Activated CD8-positive, alpha-beta memory T cell treated with anti-CD3 and anti-CD28 coated beads, Interleukin-2, amount 10 ng/mL, durations not matched to agents 7 days and 5 days (primary cell): ENCODE measurements around the gene DPP4. TPM values are rescaled to one million over a fixed set of nuclear protein-coding genes. Genes with fewer than 3 reads are reported as not detected.

Source experiments
- ATAC-seq: fragments of 150-1000 bp; cut with Tn5 transposase; one replicate; pipeline ENCODE4 v1.10.0; 2021; ENCODE audit warnings: moderate library complexity
- CTCF ChIA-PET: fragments of 350-600 bp; sonication (Branson Sonifier 250); formaldehyde crosslinking; loops from one replicate; lab custom pipeline; 2021; ENCODE audit warnings: antibody characterized with exemption; lab: Charles Lee
- DNase-seq: peaks from one replicate; pipeline ENCODE4 v3.0.0-alpha.2; 2020
- H3K27ac Mint-ChIP-seq: one replicate; pipeline ENCODE4 v1.8.0; 2021; ENCODE audit warnings: mild to moderate bottlenecking, mixed read lengths
- H3K27me3 Mint-ChIP-seq: one replicate; pipeline ENCODE4 v1.8.0; 2021; ENCODE audit warnings: mixed read lengths
- H3K36me3 Mint-ChIP-seq: one replicate; pipeline ENCODE4 v1.8.0; 2021; ENCODE audit warnings: mild to moderate bottlenecking, mixed read lengths
- H3K4me1 Mint-ChIP-seq: one replicate; pipeline ENCODE4 v1.8.0; 2021; ENCODE audit warnings: mixed read lengths
- H3K4me3 Mint-ChIP-seq: one replicate; pipeline ENCODE4 v1.8.0; 2021; ENCODE audit warnings: mild to moderate bottlenecking, moderate library complexity, mixed read lengths
- H3K9me3 Mint-ChIP-seq: one replicate; pipeline ENCODE4 v1.8.0; 2022; ENCODE audit warnings: low read depth, mixed read lengths
- total RNA-seq, 2 experiments: library from RNA; stranded (reverse); gene quantifications; one replicate each; pipeline ENCODE4 v1.2.3, GENCODE V29; 2021

The DPP4 gene
- total RNA-seq = 100 to 1,000 TPM; 106 to 115 TPM

DNA sequence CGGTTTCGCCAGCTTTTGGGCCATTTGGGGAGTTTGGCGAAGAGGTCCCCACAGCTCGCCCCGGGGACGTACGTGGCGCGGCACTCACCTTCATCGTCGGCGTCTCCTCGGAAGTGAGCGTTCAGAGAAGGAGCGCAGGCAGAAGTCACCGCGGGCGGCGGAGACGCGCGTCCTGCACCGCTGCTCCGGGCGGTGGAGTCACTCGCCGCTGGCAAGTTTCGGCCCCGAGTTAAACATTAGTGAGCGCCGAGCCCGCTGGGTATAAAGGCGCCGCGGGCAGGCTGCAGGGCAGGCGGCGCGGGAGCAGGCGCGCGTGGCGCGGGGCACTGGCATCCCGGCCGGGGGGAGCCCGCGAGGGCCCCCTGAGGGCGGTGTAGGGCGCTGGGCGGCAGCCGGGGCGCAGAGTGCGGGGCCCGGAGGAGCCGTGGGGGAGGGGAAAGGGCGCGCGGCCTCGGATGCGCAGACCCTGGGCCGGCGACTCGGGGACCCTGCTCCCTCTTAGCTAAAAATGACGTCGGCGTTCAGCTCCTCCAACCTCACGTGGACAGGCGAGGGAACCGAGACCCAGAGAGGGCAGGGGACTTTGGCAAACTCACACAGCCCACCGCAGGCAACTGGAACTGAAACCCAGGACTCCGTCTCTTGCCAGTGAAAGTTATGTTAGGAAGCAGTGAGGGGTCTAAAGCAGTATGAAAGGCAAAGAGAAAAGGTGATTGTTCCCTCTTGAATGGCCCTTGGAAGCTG, at the start of gene DPP4:
DPP4 (minus strand) TSS at position 328 of the 744 bp plus-strand sequence; CDS start at position 94, 234 bp downstream.
- Mint-ChIP-seq H3K27ac (peak within 1 kb of the TSS; percentile 88), H3K4me1 (peaks cover 44% of the 10 kb centered on the region), H3K36me3 (peaks cover 71% of the 10 kb centered on the region), H3K9me3 (peaks cover 17% of the 10 kb centered on the region), H3K4me3 (peak within 1 kb of the TSS; percentile 95), H3K27me3 (no peaks in the 10 kb centered on the region)
- peak; percentile 69 for DNase-seq
- ATAC-seq = peak; percentile 84
- CTCF ChIA-PET = interaction anchor here (1.0 to 3.4 kb wide), 11 partner anchors 10 to 834 kb away, joined by 3 to 38 read pairs (median 4); no protein-coding TSS in a partner anchor

DNA sequence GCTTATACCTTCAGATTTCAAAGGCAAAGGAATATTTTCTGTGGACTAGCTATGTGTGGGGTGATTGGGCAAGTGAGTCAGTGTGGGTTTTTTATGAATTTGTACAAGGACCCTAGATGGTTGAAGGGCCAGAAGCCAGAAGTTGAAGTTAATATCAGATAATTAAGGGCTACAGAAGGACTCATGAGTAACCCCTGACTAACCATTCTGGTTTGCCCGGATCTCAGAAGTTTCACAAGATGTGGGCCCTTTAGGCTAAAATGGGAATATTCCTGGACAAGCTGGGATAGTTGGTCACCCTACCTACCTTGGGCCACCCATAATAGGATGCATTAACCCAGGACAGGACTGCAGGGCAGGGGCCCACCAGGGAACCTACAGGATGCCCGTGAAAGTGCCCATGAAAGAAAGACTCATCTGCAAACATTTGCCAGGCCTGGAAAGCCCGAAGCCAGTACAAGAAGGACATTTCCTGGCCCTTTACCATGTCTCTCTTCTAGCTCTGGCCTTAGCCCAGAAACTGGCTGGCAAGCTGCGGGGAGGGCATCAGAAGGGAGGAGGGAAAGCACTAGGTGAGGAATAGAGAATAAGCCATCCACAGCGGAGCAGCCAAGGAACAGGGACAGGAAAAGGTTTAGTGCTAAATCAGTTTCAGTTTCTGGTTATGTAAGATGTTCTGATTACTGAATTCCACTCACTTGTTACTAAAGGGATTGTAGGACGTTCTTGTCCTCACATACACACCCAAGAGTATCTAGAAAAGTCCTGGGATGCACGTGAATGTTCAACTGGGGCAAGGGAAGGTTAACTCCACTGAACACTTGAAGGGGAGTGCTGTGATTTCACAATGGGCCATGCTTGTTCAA, 44.4 kb upstream of the DPP4 start:
- Mint-ChIP-seq H3K4me1 (peaks cover 13% of the 10 kb centered on the region), H3K4me3 (no peak overlapping the region), H3K9me3 (peaks cover 11% of the 10 kb centered on the region), H3K36me3 (peaks cover 14% of the 10 kb centered on the region), H3K27ac (no peak overlapping the region), H3K27me3 (no peaks in the 10 kb centered on the region)
- ATAC-seq (no peak), DNase-seq (no peak)
- CTCF ChIA-PET = interaction anchor here (1.0 to 1.6 kb wide), 2 partner anchors 123 to 542 kb away, joined by 3 read pairs; no protein-coding TSS in a partner anchor

DNA sequence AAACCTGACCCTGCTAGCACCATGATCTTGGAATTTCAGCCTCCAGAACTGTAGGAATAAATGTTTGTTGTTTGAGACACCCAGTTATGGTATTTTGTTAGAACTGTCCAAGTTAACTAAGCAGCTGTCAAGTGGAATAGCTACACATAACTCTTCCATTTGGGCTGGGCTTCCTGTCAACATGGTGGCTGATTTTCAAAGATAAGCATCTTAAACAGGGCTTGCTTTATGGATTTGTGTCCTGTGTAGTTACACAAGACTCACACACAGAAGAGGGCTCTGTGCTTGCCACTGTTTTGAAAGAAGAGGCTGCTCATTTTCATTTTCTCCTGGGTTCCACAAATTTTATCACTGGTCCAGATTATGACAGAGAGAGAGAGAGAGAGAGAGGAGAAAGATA, 42.3 kb upstream of the DPP4 start:
- Mint-ChIP-seq H3K27ac (no peak overlapping the region), H3K4me3 (no peak overlapping the region), H3K4me1 (peaks cover 13% of the 10 kb centered on the region), H3K9me3 (peaks cover 11% of the 10 kb centered on the region), H3K27me3 (no peaks in the 10 kb centered on the region), H3K36me3 (peaks cover 14% of the 10 kb centered on the region)
- CTCF ChIA-PET = interaction anchor here (1.0 to 1.4 kb wide), 2 partner anchors 10 to 109 kb away, joined by 3 read pairs; no protein-coding TSS in a partner anchor
- ATAC-seq (no peak), DNase-seq (no peak)

DNA sequence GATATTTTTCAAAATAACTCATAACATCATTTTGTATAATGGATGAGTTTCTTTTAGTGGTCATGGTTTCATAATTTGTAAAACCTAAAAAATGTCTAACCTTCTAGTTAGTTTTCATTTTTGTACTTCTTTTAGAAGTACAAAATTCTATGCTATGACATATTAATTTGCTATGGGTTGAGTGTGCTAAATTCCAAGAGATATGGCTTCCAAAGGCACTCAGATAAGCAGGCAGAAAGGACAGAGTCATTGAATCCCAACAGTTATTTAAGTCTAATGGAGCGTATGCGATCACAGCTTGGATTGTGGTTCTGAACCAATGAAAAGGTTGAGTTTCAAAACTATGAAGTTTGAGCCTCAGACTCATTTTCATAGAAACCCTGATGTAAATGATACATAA, 41.1 kb upstream of the DPP4 start:
- Mint-ChIP-seq H3K27me3 (no peaks in the 10 kb centered on the region), H3K4me3 (no peak overlapping the region), H3K9me3 (peaks cover 11% of the 10 kb centered on the region), H3K36me3 (peaks cover 14% of the 10 kb centered on the region), H3K4me1 (peaks cover 13% of the 10 kb centered on the region), H3K27ac (no peak overlapping the region)
- CTCF ChIA-PET = no interaction called here
- no peak for DNase-seq
- no peak for ATAC-seq

DNA sequence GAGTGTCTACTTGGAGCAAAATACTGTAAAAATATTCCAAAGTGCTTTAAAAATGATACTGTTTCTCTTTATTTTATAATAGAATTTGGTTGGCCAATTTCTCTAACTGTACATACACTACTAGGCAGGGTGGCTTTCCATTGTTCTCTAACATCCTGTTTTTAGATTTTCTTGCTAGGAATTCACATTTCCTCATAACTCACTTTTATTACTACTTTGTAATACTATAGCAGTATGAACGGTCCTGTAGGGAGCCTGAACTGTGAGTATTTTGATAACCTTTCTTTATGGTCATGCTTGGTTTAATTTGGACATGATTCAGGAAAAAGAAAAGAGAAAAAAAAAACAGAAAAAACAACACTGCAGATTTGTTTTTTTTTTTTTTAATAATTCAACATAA, 40.3 kb upstream of the DPP4 start:
- no peak for ATAC-seq
- Mint-ChIP-seq H3K4me3 (no peak overlapping the region), H3K36me3 (peaks cover 14% of the 10 kb centered on the region), H3K9me3 (peaks cover 11% of the 10 kb centered on the region), H3K4me1 (peaks cover 13% of the 10 kb centered on the region), H3K27me3 (no peaks in the 10 kb centered on the region), H3K27ac (no peak overlapping the region)
- CTCF ChIA-PET = interaction anchor here (1.1 kb wide), 1 partner anchor 8 kb away, joined by 3 read pairs; no protein-coding TSS in a partner anchor
- DNase-seq = no peak

DNA sequence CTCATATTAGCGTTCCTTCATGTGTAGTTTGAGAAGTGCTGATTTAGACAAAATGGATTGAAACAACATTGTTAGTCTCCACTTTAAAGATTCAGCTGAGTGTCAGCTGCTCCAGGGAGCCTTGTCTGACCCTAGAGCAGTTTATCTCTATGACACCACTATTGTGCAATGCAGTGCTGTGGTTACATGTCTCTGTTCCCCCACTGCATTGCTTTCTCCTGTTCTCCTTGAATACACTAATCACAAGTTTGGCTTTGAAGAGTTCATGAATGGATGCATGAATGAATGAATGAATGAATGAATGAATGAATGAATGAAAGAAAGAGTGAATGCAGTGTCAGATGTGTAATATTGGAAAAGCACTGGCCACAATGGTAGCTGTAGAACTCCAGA, 39.8 kb upstream of the DPP4 start:
- DNase-seq = no peak
- Mint-ChIP-seq H3K4me1 (peaks cover 12% of the 10 kb centered on the region), H3K9me3 (peaks cover 11% of the 10 kb centered on the region), H3K27ac (no peak overlapping the region), H3K4me3 (no peak overlapping the region), H3K36me3 (peaks cover 14% of the 10 kb centered on the region), H3K27me3 (no peaks in the 10 kb centered on the region)
- CTCF ChIA-PET = interaction anchor here (1.1 kb wide), 1 partner anchor 8 kb away, joined by 3 read pairs; no protein-coding TSS in a partner anchor
- no peak for ATAC-seq

DNA sequence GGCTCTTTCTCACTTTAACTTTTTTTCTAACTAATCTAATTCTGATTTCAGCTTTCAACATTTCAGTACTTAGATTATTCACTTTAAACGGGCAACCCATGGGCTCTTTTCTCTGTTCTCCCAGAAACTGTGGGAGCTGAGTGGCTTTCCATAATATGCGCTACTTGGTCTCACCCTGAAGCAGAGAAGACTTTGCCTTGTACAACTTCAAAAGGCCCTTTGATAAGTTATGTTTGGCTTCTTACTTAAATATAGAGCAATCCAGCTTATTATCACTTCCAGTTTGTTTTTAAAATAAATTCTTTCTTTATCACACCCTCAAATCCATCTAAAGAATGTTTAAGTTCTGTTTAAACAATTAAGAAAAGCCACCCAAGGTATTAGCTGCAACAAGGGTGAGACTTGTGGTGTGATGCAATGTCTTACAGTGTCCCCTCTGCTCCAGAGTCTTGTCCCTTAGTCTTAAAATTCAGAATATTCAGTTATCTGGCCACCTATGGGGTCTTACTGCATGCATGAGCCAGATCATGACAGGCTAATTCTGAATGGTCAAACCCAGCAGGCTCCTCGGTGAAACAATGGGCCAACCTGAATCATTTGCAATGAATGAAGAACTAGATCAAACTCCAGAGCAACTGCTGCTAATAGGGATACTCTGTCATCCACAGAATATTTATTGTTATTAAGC, 39.2 kb upstream of the DPP4 start:
- Mint-ChIP-seq H3K27me3 (no peaks in the 10 kb centered on the region), H3K9me3 (peaks cover 11% of the 10 kb centered on the region), H3K4me1 (peaks cover 10% of the 10 kb centered on the region), H3K36me3 (peaks cover 13% of the 10 kb centered on the region), H3K27ac (no peak overlapping the region), H3K4me3 (no peak overlapping the region)
- CTCF ChIA-PET = interaction anchor here (1.1 kb wide), 1 partner anchor 9 kb away, joined by 3 read pairs; no protein-coding TSS in a partner anchor
- DNase-seq (no peak), ATAC-seq (no peak)

DNA sequence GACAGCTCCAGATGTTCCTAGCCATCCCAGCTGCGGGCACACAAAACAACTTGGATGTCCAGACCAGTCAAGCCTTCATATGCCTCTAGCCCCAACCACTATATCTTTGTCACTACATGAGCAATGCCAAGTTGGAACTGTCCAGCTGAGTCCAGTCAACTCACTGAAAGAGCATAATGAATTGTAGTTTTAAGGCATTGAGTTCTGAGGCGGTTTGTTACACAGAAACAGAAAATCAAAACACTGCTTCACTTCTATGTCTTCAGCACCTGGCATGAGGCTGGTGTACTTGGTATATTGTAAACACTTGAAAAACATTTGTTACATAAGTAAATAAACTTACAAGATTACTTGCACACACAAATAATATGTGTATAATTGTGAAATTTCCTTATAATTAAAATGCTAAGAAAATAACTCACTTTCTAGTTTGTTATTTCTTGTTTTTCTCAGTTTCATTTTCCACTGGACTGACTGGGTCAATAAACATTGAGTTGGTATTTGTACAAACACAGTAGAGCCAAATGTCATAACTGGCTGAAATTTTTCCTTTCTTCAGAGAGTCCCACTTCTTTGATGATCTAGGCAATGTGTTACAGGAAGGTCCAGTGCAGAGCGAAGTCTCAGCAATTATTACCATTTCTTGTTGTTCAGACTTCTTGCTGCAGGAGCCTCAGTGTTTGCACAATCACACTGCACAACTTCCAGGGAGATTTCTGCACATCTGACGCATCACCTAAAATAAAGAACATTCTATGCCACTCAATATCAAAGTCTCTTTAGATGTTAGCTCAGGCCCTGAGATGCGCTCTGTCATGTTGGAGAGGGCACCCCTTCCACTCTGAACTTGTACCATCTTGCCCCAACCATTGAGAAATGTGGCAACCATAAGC, 38.2 kb upstream of the DPP4 start:
- H3K36me3 Mint-ChIP-seq = peaks cover 13% of the 10 kb centered on the region
- peaks cover 11% of the 10 kb centered on the region for H3K9me3 Mint-ChIP-seq
- no peak for ATAC-seq
- DNase-seq = no peak
- H3K27me3 Mint-ChIP-seq = no peaks in the 10 kb centered on the region
- CTCF ChIA-PET = no interaction called here
- H3K4me3 Mint-ChIP-seq = no peak overlapping the region
- H3K4me1 Mint-ChIP-seq = peaks cover 12% of the 10 kb centered on the region
- no peak overlapping the region for H3K27ac Mint-ChIP-seq

DNA sequence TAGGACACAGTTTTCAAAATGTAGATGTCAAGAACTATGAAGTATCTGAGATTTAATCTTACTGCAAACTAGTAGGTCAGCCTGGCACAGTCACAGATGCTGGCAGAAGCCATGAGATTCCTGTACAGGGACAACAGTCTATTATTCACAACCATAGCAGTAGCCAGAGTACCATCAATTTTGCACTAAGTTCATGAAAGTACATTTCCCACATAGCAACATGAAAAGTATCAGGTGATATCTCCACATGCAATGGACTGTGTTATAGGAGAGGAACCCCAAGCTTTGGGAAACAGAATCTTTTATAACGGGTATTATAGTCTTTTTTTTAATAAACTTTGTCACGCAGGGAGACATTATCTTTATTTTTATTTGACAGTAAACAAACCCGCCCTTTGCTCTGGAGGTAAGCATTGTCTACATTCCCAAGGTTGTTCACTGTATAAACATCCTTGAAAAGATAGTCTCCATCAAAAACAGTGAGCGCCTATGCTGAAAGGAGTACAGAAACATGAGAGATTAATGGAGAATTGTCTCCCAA, 33.4 kb upstream of the DPP4 start:
- no peaks in the 10 kb centered on the region for H3K9me3 Mint-ChIP-seq
- no peak overlapping the region for H3K4me3 Mint-ChIP-seq
- H3K36me3 Mint-ChIP-seq = no peaks in the 10 kb centered on the region
- peaks cover 6% of the 10 kb centered on the region for H3K4me1 Mint-ChIP-seq
- H3K27ac Mint-ChIP-seq = no peak overlapping the region
- DNase-seq (no peak), ATAC-seq (no peak)
- CTCF ChIA-PET = no interaction called here
- H3K27me3 Mint-ChIP-seq = no peaks in the 10 kb centered on the region

DNA sequence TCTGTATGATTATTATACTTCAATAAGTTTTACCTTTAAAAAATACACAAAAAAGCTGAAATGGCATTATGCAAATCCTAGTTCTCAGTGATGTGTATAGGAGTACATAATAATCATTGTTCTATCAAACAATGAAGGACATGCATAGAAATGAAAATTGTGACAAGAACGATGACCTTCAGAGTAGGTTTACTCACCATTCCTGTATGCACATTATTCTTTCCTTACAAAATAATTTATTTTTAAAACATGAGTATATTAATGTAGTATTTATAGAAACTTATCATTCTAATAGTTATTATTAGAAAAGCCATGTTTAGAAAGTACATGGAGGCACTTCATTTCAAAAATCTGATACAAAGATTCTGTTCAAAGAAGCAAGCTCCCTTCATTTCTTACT, 32.7 kb upstream of the DPP4 start:
- no peak overlapping the region for H3K27ac Mint-ChIP-seq
- no peaks in the 10 kb centered on the region for H3K9me3 Mint-ChIP-seq
- peaks cover 6% of the 10 kb centered on the region for H3K4me1 Mint-ChIP-seq
- CTCF ChIA-PET = no interaction called here
- ATAC-seq (no peak), DNase-seq (no peak)
- H3K4me3 Mint-ChIP-seq = no peak overlapping the region
- H3K36me3 Mint-ChIP-seq = no peaks in the 10 kb centered on the region
- H3K27me3 Mint-ChIP-seq = peaks cover 2% of the 10 kb centered on the region

DNA sequence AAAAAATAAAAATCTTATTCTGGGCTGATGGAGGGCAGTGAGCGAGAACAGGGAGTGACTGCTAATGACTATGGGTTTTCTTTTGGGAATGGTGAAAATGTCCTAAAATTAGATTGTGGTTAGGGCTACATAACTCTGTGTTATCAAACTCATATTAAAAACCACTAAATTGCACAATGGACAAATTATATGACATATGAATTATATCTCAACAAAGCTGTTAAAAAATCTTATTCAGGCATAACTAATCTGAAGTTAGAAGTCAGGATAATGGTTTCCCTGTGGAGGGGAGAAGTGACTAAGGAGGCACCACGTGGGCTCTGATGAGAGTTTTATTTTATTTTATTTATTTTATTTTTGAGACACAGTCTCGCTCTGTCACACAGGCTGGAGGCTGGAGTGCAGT, 32.1 kb upstream of the DPP4 start:
- Mint-ChIP-seq H3K4me1 (peaks cover 6% of the 10 kb centered on the region), H3K27ac (no peak overlapping the region), H3K27me3 (peaks cover 2% of the 10 kb centered on the region), H3K9me3 (no peaks in the 10 kb centered on the region), H3K36me3 (no peaks in the 10 kb centered on the region), H3K4me3 (no peak overlapping the region)
- CTCF ChIA-PET = interaction anchor here (1.1 kb wide), 1 partner anchor 43 kb away, joined by 3 read pairs; no protein-coding TSS in a partner anchor
- no peak for ATAC-seq
- no peak for DNase-seq

DNA sequence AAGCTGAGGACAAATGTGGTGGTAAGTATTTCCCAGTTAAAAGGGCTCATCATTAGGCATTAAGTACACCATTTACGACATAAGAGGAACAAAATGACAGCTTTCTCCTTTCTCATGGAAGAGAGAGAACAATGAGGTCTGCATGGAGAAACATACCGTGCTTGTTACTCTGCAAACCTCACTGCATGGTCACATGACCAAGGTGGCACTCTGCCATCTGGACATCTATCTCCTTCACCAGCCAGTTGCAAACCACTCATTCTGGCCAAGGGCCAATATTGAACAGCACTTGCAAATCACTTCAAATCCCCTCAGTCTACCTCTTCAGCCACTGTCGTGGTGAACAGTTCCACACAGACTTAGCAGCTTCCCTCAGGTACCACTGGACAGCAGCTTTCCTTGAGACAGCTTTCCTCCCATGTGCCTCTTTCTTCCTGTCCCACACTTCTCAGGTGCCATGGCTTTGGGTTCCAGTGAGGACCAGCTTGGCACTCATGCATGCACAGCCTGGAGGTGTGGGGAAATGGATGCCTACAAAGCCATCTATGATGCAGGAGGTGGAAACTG, 29.5 kb upstream of the DPP4 start:
- H3K36me3 Mint-ChIP-seq = no peaks in the 10 kb centered on the region
- no peak overlapping the region for H3K4me3 Mint-ChIP-seq
- no peaks in the 10 kb centered on the region for H3K9me3 Mint-ChIP-seq
- no peak overlapping the region for H3K27ac Mint-ChIP-seq
- peaks cover 6% of the 10 kb centered on the region for H3K4me1 Mint-ChIP-seq
- ATAC-seq (no peak), DNase-seq (no peak)
- CTCF ChIA-PET = interaction anchor here (0.7 kb wide), 1 partner anchor 726 kb away, joined by 3 read pairs; no protein-coding TSS in a partner anchor
- peaks cover 2% of the 10 kb centered on the region for H3K27me3 Mint-ChIP-seq
